Ectodermal cell (in vitro differentiated cells): ENCODE results near the gene ERC1.
A peak's percentile ranks its signal among the peaks of the same experiment; 100 is the strongest.

Experiments
- H3K27ac ChIP-seq: 2 replicates; pipeline ENCODE4 v1.7.0; 2013; ENCODE audit warnings: mild to moderate bottlenecking, low read depth, low read length; ENCODE audit not compliant: insufficient read depth, poor library complexity, severe bottlenecking
- H3K27me3 ChIP-seq: 2 replicates; pipeline ENCODE4 v1.7.0; 2013; ENCODE audit warnings: mild to moderate bottlenecking, low read length; ENCODE audit not compliant: insufficient read depth, control insufficient read depth, poor library complexity, severe bottlenecking
- H3K36me3 ChIP-seq: one replicate; pipeline ENCODE4 v1.7.0; 2013; ENCODE audit warnings: low read length; ENCODE audit not compliant: control insufficient read depth, insufficient read depth
- H3K4me1 ChIP-seq: one replicate; pipeline ENCODE4 v1.7.0; 2013; ENCODE audit warnings: low read length; ENCODE audit not compliant: control insufficient read depth, insufficient read depth
- H3K4me3 ChIP-seq: 2 replicates; pipeline ENCODE4 v1.7.0; 2013; ENCODE audit warnings: low read depth, low read length, control low read depth; ENCODE audit not compliant: insufficient read depth
- H3K9me3 ChIP-seq: 2 replicates; pipeline ENCODE4 v1.7.0; 2013; ENCODE audit warnings: mild to moderate bottlenecking, low read length, moderate library complexity; ENCODE audit not compliant: control insufficient read depth
- WGBS, 2 experiments: methylation state at CpG; one replicate each; pipeline ENCODE4 v1.1.7; 2013; ENCODE audit warnings: missing lambda C conversion rate in 2 of 2; 5-methylcytosine and 5-hydroxymethylcytosine counted together

The ERC1 gene

DNA sequence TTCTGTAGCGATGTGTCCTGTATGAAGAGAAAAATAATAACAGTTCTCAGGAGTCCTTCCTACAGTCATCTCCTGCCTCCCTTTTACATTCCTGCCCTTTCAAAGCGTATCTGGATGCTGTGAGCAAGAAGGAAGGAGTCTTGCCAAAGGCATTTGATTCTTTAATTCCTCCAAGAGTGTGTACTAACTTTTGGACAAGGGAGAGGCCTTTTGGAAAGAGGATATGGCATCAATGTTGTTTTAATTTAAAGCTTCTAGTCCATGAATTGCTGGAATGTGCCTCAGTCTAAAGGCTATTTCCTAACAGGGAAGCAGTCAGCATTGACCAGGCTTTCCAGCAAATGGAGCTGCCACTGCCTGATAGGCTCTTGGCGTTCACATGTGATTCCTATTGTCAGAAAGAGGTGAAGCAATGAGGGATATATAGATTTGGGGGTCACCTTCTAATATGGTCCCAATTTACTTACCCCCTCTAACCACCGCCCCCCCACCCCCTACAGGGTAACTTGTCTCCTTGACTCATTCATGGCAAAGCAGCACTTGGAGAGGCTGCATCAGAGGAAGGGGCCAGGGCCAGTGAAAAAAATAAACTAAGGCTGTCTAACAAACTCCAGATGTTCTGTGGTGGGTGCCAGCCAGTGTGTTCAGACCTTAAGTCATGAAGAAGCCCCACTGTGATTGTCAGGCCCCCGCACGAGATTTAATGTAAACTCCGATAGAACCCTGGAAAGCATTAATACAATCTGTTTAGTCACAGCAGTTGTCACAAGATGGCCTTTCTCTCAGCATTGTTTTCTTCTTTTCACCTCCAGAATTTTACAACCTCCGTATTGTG lies 383.1 kb downstream of the ERC1 start:
- Histone ChIP-seq H3K9me3 (no peaks in the 10 kb centered on the region), H3K27ac (peak overlapping the region; percentile 48), H3K4me1 (no peaks in the 10 kb centered on the region), H3K27me3 (no peaks in the 10 kb centered on the region), H3K4me3 (no peak overlapping the region), H3K36me3 (no peaks in the 10 kb centered on the region)
- 83 to 85% methylated on average over 6 to 8 of the region's 8 CpGs for WGBS, 2 experiments

DNA sequence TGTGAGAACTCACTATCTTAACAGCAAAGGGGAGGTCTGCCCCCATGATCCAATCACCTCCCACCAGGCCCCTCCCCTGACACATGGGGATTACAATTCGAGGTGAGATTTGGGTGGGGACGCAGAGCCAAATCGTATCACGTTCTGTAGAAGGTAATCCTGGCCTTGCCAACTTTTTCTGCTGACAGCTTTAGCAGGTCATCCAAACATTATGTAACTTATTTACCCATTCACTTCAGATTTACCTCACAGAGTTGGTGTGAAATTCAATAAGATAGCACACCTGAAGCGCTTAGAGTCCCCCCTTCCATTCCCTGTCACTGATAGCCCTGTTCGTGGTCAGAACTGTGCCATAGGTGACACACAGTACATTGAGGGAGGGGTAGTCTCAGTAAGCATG lies 384.3 kb downstream of the ERC1 start:
- 93 to 98% methylated on average over 6 of the region's 6 CpGs for WGBS, 2 experiments
- no peaks in the 10 kb centered on the region for H3K27me3 ChIP-seq
- H3K36me3 ChIP-seq = no peaks in the 10 kb centered on the region
- H3K9me3 ChIP-seq = no peaks in the 10 kb centered on the region
- no peak overlapping the region for H3K4me3 ChIP-seq
- H3K4me1 ChIP-seq = peaks cover 3% of the 10 kb centered on the region
- no peak overlapping the region for H3K27ac ChIP-seq

DNA sequence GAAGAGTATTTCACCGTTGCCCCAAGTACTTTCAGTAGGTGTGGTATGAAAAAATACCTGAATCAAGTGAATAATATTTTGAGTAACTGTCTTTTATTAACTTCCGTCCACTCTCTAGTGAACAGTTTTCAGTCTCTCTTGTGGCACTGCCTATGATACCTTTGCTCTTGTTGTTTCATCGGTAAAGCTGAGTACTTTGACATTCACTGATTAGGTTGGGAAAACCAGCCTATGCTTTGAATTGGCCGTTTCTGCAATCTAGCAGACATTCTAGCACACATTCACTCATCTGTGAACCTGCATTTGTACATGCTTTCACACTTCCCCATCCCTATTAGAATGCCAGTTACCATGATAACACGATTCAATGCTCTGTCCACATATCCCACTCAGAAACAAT lies 386.1 kb downstream of the ERC1 start:
- peaks cover 3% of the 10 kb centered on the region for H3K4me1 ChIP-seq
- H3K4me3 ChIP-seq = no peak overlapping the region
- H3K9me3 ChIP-seq = no peaks in the 10 kb centered on the region
- no peaks in the 10 kb centered on the region for H3K36me3 ChIP-seq
- WGBS, 2 experiments = 96 to 97% methylated on average over 5 of the region's 5 CpGs
- H3K27me3 ChIP-seq = no peaks in the 10 kb centered on the region
- no peak overlapping the region for H3K27ac ChIP-seq

DNA sequence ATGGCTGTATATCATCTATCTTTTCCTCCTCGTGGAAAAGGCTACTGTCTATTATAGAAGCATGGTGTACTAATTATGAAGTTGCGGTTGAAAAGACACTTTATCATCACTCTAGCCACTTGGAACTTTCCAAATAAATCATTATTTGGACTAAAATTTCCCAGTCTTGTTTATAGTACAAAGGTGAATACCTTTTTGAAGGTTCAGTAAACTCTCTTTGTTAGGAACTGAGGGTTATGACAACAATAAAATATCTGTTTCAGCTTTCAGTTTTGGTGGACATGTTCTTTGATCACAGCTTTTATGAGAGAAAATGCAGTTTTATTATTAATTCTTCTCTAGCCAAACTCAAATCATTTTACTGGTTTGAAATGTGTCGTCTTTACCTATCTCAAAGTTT lies 386.7 kb downstream of the ERC1 start:
- H3K9me3 ChIP-seq = no peaks in the 10 kb centered on the region
- WGBS, 2 experiments = 100% methylated on average over 2 of the region's 3 CpGs; no CpG with 5 or more reads in 1 of the 2 experiments
- H3K4me1 ChIP-seq = peaks cover 3% of the 10 kb centered on the region
- H3K27me3 ChIP-seq = no peaks in the 10 kb centered on the region
- H3K27ac ChIP-seq = no peak overlapping the region
- H3K4me3 ChIP-seq = no peak overlapping the region
- no peaks in the 10 kb centered on the region for H3K36me3 ChIP-seq

DNA sequence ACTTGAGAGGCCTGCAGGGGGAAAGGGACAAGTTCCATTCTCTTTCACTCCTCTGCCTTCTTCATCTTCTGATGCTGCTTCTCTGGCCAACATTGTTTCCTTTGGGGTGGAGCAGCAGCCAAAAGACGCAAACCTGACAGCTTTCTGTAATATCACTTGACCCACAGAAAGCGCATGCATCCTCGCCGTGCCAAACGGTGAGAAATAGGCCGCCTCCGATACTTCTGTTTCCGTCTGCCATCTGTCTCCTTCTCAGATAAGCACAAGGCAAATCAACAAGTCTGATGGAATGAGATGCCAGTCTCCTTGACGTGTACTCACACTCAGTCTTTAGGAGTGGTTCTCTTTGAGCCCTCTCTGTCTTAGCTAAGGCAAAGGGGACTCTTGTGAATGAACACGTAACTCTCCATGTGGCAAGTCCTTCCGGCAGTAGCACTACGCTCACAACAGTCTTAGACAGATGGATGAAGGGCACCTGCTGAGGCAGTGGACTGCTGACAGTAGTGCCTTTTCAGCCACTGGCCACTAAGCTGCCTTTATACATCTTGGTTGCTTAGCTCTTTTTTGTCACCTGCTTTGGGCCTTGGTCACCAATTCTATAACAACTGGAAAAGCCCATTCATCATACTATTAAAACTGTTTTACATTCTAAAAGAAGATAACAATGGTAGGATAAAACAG lies 389.3 kb downstream of the ERC1 start:
- Histone ChIP-seq H3K4me3 (no peak overlapping the region), H3K4me1 (peaks cover 3% of the 10 kb centered on the region), H3K36me3 (no peaks in the 10 kb centered on the region), H3K27me3 (no peaks in the 10 kb centered on the region), H3K27ac (peak overlapping the region; percentile 18), H3K9me3 (no peaks in the 10 kb centered on the region)
- 66 to 70% methylated on average over 12 of the region's 12 CpGs for WGBS, 2 experiments

DNA sequence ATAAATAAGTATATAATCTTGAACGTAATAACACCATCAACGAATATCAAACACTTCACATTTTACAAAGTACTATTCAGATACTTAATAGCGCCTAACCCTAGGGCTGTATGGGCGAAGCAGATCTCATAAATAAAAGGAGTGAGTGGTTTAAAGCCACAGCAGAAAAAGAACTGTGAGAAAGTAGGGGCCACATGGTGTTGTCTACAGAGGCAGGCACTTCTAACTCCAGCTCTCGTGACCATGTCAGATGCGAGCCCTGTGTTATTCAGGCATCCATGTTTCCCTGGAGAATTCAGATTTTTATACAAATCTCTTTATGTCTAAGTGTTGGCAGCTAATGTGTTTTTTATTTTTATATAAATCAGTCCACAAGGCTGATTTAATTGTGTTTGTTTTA lies 391.1 kb downstream of the ERC1 start:
- H3K27ac ChIP-seq = no peak overlapping the region
- no peak overlapping the region for H3K4me3 ChIP-seq
- WGBS, 2 experiments = 95 to 97% methylated on average over 4 to 6 of the region's 6 CpGs
- peaks cover 3% of the 10 kb centered on the region for H3K4me1 ChIP-seq
- H3K36me3 ChIP-seq = no peaks in the 10 kb centered on the region
- no peaks in the 10 kb centered on the region for H3K27me3 ChIP-seq
- no peaks in the 10 kb centered on the region for H3K9me3 ChIP-seq

DNA sequence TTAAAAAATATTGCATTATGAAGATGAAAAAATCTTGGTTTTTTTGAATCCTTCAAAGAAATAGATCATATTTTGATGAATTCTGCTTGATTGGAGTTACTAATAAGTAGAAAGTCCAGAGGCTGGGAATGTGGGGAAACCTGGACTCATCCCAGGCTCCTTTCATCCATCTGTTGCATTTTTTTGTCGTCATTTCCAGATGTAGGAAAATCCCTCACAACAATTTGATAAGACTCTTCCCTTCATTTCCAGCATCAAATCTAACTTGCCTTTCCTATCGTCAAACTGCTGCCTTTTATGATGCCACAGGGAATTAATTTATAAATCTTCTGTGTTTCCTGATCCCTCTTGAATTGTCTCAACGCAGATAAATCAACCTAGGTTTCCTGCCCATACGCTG lies 391.8 kb downstream of the ERC1 start:
- Histone ChIP-seq H3K9me3 (no peaks in the 10 kb centered on the region), H3K27me3 (no peaks in the 10 kb centered on the region), H3K4me3 (no peak overlapping the region), H3K4me1 (peaks cover 3% of the 10 kb centered on the region), H3K27ac (no peak overlapping the region), H3K36me3 (no peaks in the 10 kb centered on the region)
- whole genome bisulfite sequencing, 2 experiments = 89 to 97% methylated on average over 4 of the region's 4 CpGs

DNA sequence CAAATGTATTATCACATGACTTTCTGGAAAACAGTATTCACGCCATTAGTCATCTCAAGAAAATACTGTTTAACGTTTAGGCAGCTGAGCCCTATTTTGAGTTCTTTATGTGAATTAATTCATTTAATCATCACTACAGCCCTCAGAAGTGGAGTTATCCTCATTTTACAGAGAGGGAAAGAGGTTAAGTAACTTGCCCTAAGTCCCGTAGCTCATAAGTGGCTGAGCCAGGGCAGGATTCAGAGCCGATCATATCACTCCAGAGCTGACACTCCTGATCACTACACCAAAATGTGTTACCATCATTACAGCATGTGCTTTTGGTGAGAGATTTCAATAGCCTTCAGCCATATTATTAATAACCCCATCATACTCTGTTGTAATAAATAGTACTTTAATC lies 392.7 kb downstream of the ERC1 start:
- Histone ChIP-seq H3K4me1 (peaks cover 3% of the 10 kb centered on the region), H3K4me3 (no peak overlapping the region), H3K27me3 (no peaks in the 10 kb centered on the region), H3K36me3 (peaks cover 5% of the 10 kb centered on the region), H3K27ac (no peak overlapping the region), H3K9me3 (no peaks in the 10 kb centered on the region)
- 96 to 98% methylated on average over 4 of the region's 4 CpGs for WGBS, 2 experiments

DNA sequence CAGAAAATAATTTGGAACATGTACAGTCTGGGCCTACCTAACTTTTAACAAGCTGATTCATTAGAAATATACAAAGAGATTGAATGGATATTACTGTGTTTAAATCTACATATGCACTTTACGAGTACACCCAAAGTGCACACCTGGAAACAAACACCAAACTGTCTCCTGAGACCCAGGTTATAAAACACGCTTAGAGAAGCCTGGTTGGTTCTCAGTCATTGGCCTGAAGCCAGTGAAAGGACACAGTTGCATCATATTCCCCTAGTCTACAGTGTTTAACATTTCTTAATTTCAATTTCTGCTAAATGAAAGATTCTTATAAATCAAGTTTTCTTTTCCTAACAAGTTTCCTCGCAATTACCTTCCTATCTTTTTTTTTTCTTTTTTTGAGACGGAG lies 393.9 kb downstream of the ERC1 start:
- peaks cover under 1% of the 10 kb centered on the region for H3K4me1 ChIP-seq
- H3K36me3 ChIP-seq = peaks cover 14% of the 10 kb centered on the region
- peaks cover 5% of the 10 kb centered on the region for H3K9me3 ChIP-seq
- H3K4me3 ChIP-seq = no peak overlapping the region
- no peak overlapping the region for H3K27ac ChIP-seq
- H3K27me3 ChIP-seq = no peaks in the 10 kb centered on the region
- WGBS, 2 experiments = 89 to 99% methylated on average over 4 of the region's 4 CpGs

DNA sequence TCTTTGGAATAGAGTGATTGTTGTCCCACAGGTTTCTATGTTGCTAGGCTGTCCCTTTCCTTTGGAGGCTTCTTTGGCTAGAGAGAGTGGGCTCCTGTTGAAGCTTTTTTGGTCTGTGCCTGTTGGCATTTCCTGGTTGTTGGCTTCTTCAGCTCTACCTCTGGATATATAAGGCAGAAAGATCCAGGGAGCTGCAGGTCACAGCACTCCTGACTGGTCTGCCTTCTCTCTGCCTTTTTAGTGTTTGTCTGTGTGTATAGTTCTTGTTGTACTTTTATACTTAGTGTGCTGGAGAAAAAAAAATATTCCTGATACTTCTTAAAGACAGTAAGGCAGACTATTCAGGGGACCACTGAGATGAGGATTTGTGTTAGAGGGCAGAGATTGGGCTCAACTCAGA lies 400.7 kb downstream of the ERC1 start:
- H3K4me1 ChIP-seq = no peaks in the 10 kb centered on the region
- H3K27ac ChIP-seq = no peak overlapping the region
- no peaks in the 10 kb centered on the region for H3K27me3 ChIP-seq
- peaks cover 16% of the 10 kb centered on the region for H3K36me3 ChIP-seq
- peaks cover 15% of the 10 kb centered on the region for H3K9me3 ChIP-seq
- no peak overlapping the region for H3K4me3 ChIP-seq
